Measurements from ENCODE around the gene RPL36. TPM values are rescaled to one million over a fixed set of nuclear protein-coding genes. Genes with fewer than 3 reads are reported as not detected.

Gene RPL36
- total and polyA plus RNA-seq, 2 of the 8 experiments (the other 6 are each of a cell fraction or from before 2014, with no cell fraction given), result 951 to 1,075 TPM

GRCh38 chr19:5669212-5669611 is 20.9 kb upstream of the RPL36 start:
- Histone ChIP-seq H4K20me1 (replicated peaks in 1 of 2; ENCODE audit: control insufficient read depth in 1 of 2, insufficient read depth in 2 of 2, low read length in 2 of 2) (peaks cover 3 to 7% of the 10 kb centered on the region in 2 experiments), H3K23me2 (ENCODE audit: low read depth, low read length) (peaks cover 7% of the 10 kb centered on the region; the same call in 1 of the 2 replicates), H4K91ac (replicated peaks; ENCODE audit: insufficient read length, low read length) (no peak overlapping the region), H3K4me2 (ENCODE audit: insufficient read depth in 1 of 2, low read depth in 2 of 2, low read length in 2 of 2) (no peak overlapping the region), H3K4me3 (ENCODE audit: extremely low read depth in 1 of 4, insufficient read depth in 2 of 4, low read depth in 3 of 4, low read length in 4 of 4) (no peak overlapping the region), H4K5ac (ENCODE audit: insufficient read length, low read depth, low read length) (no peak overlapping the region), H3K36me3 (ENCODE audit: control insufficient read depth in 2 of 4, insufficient read depth in 4 of 4, low read length in 3 of 4) (peaks cover 32 to 55% (median 43%) of the 10 kb centered on the region in 4 experiments), H3K79me1 (ENCODE audit: low read depth, low read length) (0 out of 2 replicates have a peak, but pooled peaks cover 3% of the 10 kb centered on the region), H3K56ac (replicated peaks; ENCODE audit: insufficient read length, low read depth, low read length) (no peak overlapping the region), H3K4me1 (replicated peaks in 1 of 4; ENCODE audit: control insufficient read depth in 3 of 4, insufficient read depth in 4 of 4, low read length in 3 of 4) (peaks cover 0 to 9% (median 5%) of the 10 kb centered on the region in 4 experiments; a peak in 5 of 7 replicates), H3K79me2 (ENCODE audit: control insufficient read depth in 1 of 2, insufficient read depth in 2 of 2, low read length in 2 of 2) (no peaks in the 10 kb centered on the region), H3K27ac (ENCODE audit: low read depth, low read length) (no peak overlapping the region), H3K23ac (ENCODE audit: insufficient read length) (no peak overlapping the region), H3K27me3 (replicated peaks in 1 of 4; ENCODE audit: control insufficient read depth in 3 of 4, extremely low read depth in 1 of 4, insufficient read depth in 3 of 4, low read length in 3 of 4) (no peaks in the 10 kb centered on the region), H2AK5ac (ENCODE audit: low read depth, low read length) (no peak overlapping the region), H3K9ac (replicated peaks in 1 of 4; ENCODE audit: extremely low read depth in 1 of 4, low read depth in 3 of 4, low read length in 3 of 4) (no peak overlapping the region), H3K9me3 (ENCODE audit: insufficient read depth in 2 of 2, low read depth in 1 of 2, low read length in 1 of 2) (no peaks in the 10 kb centered on the region), H4K8ac (ENCODE audit: extremely low read depth, insufficient read depth, low read length) (no peak overlapping the region), H3K18ac (ENCODE audit: extremely low read depth, low read length) (no peak overlapping the region), H2AFZ (ENCODE audit: low read length) (no peak overlapping the region), H2BK12ac (ENCODE audit: low read depth, low read length) (no peak overlapping the region), H2BK5ac (ENCODE audit: low read depth, low read length) (no peak overlapping the region), H3K4ac (replicated peaks; ENCODE audit: insufficient read length, low read depth, low read length) (no peak overlapping the region), H2BK120ac (replicated peaks; ENCODE audit: low read depth, low read length) (no peak overlapping the region), H3K14ac (ENCODE audit: insufficient read length) (no peak overlapping the region), H2BK15ac (ENCODE audit: low read length) (no peak overlapping the region), H2BK20ac (ENCODE audit: low read length) (no peak overlapping the region)
- CTCF ChIA-PET (ENCODE audit: partially characterized antibody), result interaction anchor here (1.2 kb wide), 1 partner anchor 20 kb away, joined by 3 read pairs; the partner anchor contains the start of gene RPL36
- no peak for DNase-seq (ENCODE audit: low read depth in 1 of 2, low spot score in 2 of 2)
- POLR2A ChIA-PET (ENCODE audit: partially characterized antibody), result interaction anchor here (1.5 to 2.7 kb wide), 5 partner anchors 8 to 54 kb away, joined by 4 to 10 read pairs (median 4); partner anchors contain the start of genes RPL36, SAFB and SAFB2
- WGBS, 2 experiments (ENCODE audit: extremely low coverage in 1 of 2, insufficient coverage in 1 of 2, insufficient read length in 1 of 2, insufficient replicate concordance in 2 of 2, low coverage in 1 of 2, low lambda C conversion rate in 2 of 2, missing lambda C conversion rate in 1 of 2), result 95% methylated on average over 11 of the region's 11 CpGs; no CpG with 5 or more reads in 1 of the 2 experiments
- no peak for FAIRE-seq
- no peak for TF ChIP-seq SP1 (IDR thresholded peaks at IDR 0.05; ENCODE audit: low read depth, low read length)
- TF ChIP-seq NANOG (IDR thresholded peaks at IDR 0.05; ENCODE audit: insufficient read depth, low read depth, low read length, poor library complexity, severe bottlenecking), result no peak
- TF ChIP-seq SIN3A (conservative IDR thresholded peaks at IDR 0.05 in 1 of 2, IDR thresholded peaks at IDR 0.05 in 1 of 2; ENCODE audit: low read depth in 1 of 2, low read length in 2 of 2), result no peak
- TF ChIP-seq GABPA (IDR thresholded peaks at IDR 0.05; ENCODE audit: borderline replicate concordance, insufficient read depth, low read length), result no peak
- TF ChIP-seq HDAC6 (IDR thresholded peaks at IDR 0.05; ENCODE audit: low read depth, low read length), result no peak
- no peak for TF ChIP-seq JUN (IDR thresholded peaks at IDR 0.05; ENCODE audit: low read depth, low read length)
- no peak for TF ChIP-seq SP4 (IDR thresholded peaks at IDR 0.05; ENCODE audit: low read length)
- no peak for TF ChIP-seq CTCF (IDR thresholded peaks at IDR 0.05; ENCODE audit: control extremely low read depth in 1 of 3, insufficient read depth in 1 of 3, low read depth in 1 of 3, low read length in 3 of 3)
- no peak for TF ChIP-seq CREB1 (IDR thresholded peaks at IDR 0.05)
- TF ChIP-seq EZH2 (IDR thresholded peaks at IDR 0.05; ENCODE audit: low read depth, low read length, severe bottlenecking), result no peak
- TF ChIP-seq KDM4A (IDR thresholded peaks at IDR 0.05; ENCODE audit: low read depth, low read length, severe bottlenecking), result no peak
